ENCODE measurements around the gene IPO5. TPM values are rescaled to one million over a fixed set of nuclear protein-coding genes. Genes with fewer than 3 reads are reported as not detected.
"Not testable (repeated sequence)": the region's sequence is repeated elsewhere in the genome, so short reads cannot be mapped to it uniquely, and the experiment has no call there.

Gene IPO5
- total RNA-seq, 1 experiment from 2014 or later, result 301 TPM

DNA sequence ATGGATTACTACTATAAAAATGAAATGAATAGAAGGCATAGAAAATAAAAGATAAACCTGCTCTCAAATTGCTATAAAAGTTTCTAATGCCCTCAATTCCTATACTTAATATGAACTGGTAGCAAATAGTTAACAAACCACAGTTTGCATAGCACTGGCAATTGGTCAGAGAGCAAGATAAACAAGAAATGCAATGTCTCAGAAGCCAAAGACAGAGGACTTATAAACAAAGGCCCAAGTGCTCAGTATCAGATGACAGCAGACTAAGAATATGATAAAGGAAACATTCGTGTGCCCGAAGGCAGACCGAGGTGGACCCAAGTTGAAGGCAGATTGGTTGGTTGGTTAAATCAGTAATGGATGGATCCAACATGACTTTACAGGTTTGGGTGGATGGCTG, 50.6 kb downstream of the IPO5 start:
- Mint-ChIP-seq H3K27ac (no peak overlapping the region), H3K27me3 (ENCODE audit: low read depth) (no peaks in the 10 kb centered on the region; the same call in 1 of the 2 replicates), H3K9me3 (no peaks in the 10 kb centered on the region), H3K4me1 (no peaks in the 10 kb centered on the region), H3K36me3 (peaks cover 87% of the 10 kb centered on the region), H3K4me3 (no peak overlapping the region)
- ChIA-PET CTCF (no interaction called here), POLR2A (no interaction called here)
- ATAC-seq (no peak), DNase-seq (ENCODE audit: low spot score) (no peak)
- TF ChIP-seq IRF2 (CRISPR knock-in tag; IDR thresholded peaks at IDR 0.05; ENCODE audit: borderline replicate concordance, low read depth) (no peak), FOXP4 (CRISPR knock-in tag; IDR thresholded peaks at IDR 0.05) (no peak), ETV6 (CRISPR knock-in tag; IDR thresholded peaks at IDR 0.05) (no peak), KAT7 (CRISPR knock-in tag; IDR thresholded peaks at IDR 0.05; ENCODE audit: borderline replicate concordance) (no peak), CBFB (CRISPR knock-in tag; IDR thresholded peaks at IDR 0.05; ENCODE audit: low read depth) (no peak), HMGXB4 (CRISPR knock-in tag; IDR thresholded peaks at IDR 0.05) (no peak), MYBL2 (CRISPR knock-in tag; IDR thresholded peaks at IDR 0.05) (no peak), AR (CRISPR knock-in tag; IDR thresholded peaks at IDR 0.05) (no peak), USF2 (CRISPR knock-in tag; IDR thresholded peaks at IDR 0.05) (no peak), JUN (CRISPR knock-in tag; IDR thresholded peaks at IDR 0.05) (no peak)
- TF ChIP-seq, protein P1, sequence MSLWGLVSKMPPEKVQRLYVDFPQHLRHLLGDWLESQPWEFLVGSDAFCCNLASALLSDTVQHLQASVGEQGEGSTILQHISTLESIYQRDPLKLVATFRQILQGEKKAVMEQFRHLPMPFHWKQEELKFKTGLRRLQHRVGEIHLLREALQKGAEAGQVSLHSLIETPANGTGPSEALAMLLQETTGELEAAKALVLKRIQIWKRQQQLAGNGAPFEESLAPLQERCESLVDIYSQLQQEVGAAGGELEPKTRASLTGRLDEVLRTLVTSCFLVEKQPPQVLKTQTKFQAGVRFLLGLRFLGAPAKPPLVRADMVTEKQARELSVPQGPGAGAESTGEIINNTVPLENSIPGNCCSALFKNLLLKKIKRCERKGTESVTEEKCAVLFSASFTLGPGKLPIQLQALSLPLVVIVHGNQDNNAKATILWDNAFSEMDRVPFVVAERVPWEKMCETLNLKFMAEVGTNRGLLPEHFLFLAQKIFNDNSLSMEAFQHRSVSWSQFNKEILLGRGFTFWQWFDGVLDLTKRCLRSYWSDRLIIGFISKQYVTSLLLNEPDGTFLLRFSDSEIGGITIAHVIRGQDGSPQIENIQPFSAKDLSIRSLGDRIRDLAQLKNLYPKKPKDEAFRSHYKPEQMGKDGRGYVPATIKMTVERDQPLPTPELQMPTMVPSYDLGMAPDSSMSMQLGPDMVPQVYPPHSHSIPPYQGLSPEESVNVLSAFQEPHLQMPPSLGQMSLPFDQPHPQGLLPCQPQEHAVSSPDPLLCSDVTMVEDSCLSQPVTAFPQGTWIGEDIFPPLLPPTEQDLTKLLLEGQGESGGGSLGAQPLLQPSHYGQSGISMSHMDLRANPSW (CRISPR knock-in tag; conservative IDR thresholded peaks at IDR 0.05; ENCODE audit: low read depth), result no peak
- TF ChIP-seq, protein P2, sequence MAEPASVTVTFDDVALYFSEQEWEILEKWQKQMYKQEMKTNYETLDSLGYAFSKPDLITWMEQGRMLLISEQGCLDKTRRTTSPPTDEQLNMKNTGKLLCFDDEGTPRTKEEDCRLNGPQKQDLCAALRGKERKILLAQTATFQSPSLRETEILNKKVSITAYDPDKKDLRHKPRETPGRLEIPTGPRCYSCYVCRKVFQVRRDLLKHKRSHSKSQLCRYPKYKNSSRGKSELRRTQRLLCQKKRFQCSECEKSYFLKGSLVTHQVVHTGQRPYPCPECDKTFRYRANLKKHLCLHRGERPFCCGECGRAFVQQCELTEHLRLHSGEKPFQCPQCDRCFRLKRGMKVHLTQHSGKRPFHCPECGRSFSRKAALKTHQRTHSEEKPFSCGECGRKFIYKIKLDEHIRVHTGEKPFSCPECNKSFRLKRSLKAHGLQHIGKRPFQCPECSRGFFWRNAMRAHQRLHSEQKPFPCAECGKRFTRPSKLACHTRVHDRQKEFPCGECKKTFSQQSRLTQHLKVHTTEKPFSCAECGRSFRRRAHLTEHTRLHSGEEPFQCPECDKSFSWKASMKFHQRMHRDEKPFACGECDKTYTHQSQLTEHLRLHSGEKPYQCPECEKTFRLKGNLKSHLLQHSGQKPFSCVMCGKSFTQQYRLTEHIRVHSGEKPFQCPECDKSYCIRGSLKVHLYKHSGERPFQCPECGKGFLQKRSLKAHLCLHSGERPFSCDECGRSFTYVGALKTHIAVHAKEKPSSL (CRISPR knock-in tag; conservative IDR thresholded peaks at IDR 0.05), result no peak

DNA sequence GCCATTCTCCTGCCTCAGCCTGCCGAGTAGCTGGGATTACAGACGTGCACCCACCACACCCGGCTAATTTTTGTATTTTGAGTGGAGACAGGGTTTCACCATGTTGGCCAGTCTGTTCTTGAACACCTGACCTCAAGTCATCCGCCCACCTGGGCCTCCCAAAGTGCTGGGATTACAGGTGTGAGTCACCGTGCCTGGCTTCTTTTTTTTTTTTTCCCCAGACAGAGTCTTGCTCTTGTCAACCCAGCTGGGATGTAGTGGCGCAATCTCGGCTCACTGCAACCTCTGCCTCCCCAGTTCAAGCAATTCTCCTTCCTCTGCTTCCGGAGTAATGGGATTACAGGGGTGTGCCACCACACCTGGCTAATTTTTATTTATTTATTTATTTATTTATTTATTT, 51.5 kb downstream of the IPO5 start:
- H3K27ac Mint-ChIP-seq; DNase-seq (ENCODE audit: low spot score); H3K9me3 Mint-ChIP-seq; ATAC-seq; POLR2A ChIA-PET; H3K4me3 Mint-ChIP-seq; H3K4me1 Mint-ChIP-seq; H3K27me3 Mint-ChIP-seq (ENCODE audit: low read depth): not testable (repeated sequence)
- peaks cover 87% of the 10 kb centered on the region for H3K36me3 Mint-ChIP-seq
- CTCF ChIA-PET, result interaction anchor here (1.0 kb wide), 1 partner anchor 150 kb away, joined by 3 read pairs; no protein-coding TSS in a partner anchor

Data from WTC11 (cell line).